Gastroesophageal sphincter (tissue), 3 donors: Measurements from ENCODE around the gene LZTS2.

Experiments
- EP300 ChIP-seq: sonication (generic); formaldehyde crosslinking; IDR thresholded peaks from one replicate; pipeline ENCODE4 v1.6.1; 2017; ENCODE audit warnings: antibody characterized with exemption, mild to moderate bottlenecking
- POLR2A ChIP-seq, 2 donors: fragments of 450-650 bp; IDR thresholded peaks; one replicate each; pipeline ENCODE4 v1.6.1; 2017; ENCODE audit warnings: antibody characterized with exemption in 2 of 2, mild to moderate bottlenecking in 2 of 2, moderate library complexity in 1 of 2
- POLR2AphosphoS5 ChIP-seq: sonication (generic); formaldehyde crosslinking; IDR thresholded peaks from one replicate; pipeline ENCODE4 v1.6.1; 2017; ENCODE audit warnings: antibody characterized with exemption
- TF ChIP-seq, protein P1 (sequence below), 4 experiments: fragments of 200-600 bp in 2 of 4; fragments of 450-650 bp in 2 of 4; sonication (generic) in 1 of 4; IDR thresholded peaks; one replicate each; pipeline ENCODE4 v1.5.1; 2017 to 2019; ENCODE audit warnings: antibody characterized with exemption in 4 of 4, mild to moderate bottlenecking in 2 of 4, moderate library complexity in 2 of 4

DNA sequence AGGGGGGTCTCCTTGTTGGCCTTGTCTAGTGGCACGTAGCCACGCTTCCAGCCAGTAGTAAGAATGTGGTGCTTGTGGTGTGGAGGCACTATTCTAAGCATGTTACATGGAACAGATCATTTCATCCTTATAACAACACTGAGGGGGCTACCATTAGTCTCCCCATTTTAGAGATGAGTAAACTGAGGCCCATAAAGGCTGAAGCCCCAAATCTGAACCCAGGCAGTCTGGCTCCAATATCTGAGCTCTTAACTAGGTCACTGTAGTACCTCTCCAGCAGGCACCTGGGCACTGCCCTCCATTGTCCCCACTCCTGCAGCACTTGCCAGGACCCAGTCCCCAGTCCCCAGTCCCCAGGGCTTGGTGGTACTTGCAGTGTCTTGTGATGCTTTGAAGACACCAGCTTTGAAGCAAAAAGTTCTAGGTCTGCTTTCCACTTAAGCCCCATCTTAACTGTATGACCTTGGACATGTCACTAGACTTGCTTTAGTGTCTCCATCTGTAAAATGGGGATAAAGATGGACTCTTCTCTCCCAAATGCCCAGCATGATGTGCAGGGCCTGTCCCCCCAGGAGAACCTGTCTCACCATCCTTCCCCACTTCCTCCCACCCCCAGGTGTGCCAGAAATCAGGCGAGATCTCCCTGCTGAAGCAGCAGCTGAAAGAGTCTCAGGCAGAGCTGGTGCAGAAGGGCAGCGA, 6.4 kb downstream of the LZTS2 start:
- TF ChIP-seq, protein P1, sequence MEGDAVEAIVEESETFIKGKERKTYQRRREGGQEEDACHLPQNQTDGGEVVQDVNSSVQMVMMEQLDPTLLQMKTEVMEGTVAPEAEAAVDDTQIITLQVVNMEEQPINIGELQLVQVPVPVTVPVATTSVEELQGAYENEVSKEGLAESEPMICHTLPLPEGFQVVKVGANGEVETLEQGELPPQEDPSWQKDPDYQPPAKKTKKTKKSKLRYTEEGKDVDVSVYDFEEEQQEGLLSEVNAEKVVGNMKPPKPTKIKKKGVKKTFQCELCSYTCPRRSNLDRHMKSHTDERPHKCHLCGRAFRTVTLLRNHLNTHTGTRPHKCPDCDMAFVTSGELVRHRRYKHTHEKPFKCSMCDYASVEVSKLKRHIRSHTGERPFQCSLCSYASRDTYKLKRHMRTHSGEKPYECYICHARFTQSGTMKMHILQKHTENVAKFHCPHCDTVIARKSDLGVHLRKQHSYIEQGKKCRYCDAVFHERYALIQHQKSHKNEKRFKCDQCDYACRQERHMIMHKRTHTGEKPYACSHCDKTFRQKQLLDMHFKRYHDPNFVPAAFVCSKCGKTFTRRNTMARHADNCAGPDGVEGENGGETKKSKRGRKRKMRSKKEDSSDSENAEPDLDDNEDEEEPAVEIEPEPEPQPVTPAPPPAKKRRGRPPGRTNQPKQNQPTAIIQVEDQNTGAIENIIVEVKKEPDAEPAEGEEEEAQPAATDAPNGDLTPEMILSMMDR (IDR thresholded peaks at IDR 0.05) = no peak
- TF ChIP-seq EP300 (no peak), POLR2AphosphoS5 (no peak), POLR2A (IDR thresholded peaks at IDR 0.05) (no peak)
